B cell (primary cell): ENCODE data around the gene SERPINB6. TPM values are rescaled to one million over a fixed set of nuclear protein-coding genes. Genes with fewer than 3 reads are reported as not detected.
"Not testable (repeated sequence)": the region's sequence is repeated elsewhere in the genome, so short reads cannot be mapped to it uniquely, and the experiment has no call there.

Source experiments
- ATAC-seq: fragments of 200-7000 bp; cut with Tn5 transposase; one replicate; pipeline ENCODE4 v1.10.0; 2021; ENCODE audit warnings: low read depth, mild to moderate bottlenecking, moderate number of reproducible peaks, moderate library complexity
- CTCF ChIA-PET: fragments of 350-600 bp; sonication (Branson Sonifier 250); formaldehyde crosslinking; loops from one replicate; lab custom pipeline; 2021; ENCODE audit warnings: antibody characterized with exemption, inconsistent platforms; lab: Charles Lee
- POLR2A ChIA-PET: fragments of 350-600 bp; sonication (Branson Sonifier 250); formaldehyde crosslinking; loops from one replicate; lab custom pipeline; 2021; ENCODE audit warnings: antibody characterized with exemption; lab: Charles Lee
- DNase-seq: peaks from one replicate; pipeline ENCODE4 v3.0.0; 2013
- H2AFZ ChIP-seq: 2 replicates; pipeline ENCODE4 v1.6.1; 2012; ENCODE audit warnings: mild to moderate bottlenecking, low read depth, low read length; ENCODE audit not compliant: insufficient read depth, poor library complexity, severe bottlenecking
- H3K27ac ChIP-seq, 2 donors: 1 replicate in 1 of 2; 2 replicates in 1 of 2; pipeline ENCODE4 v1.5.1; 2012 to 2013; ENCODE audit warnings: low read length in 2 of 2, mild to moderate bottlenecking in 2 of 2, moderate library complexity in 1 of 2
- H3K27me3 ChIP-seq, 4 experiments: fragments of 200-600 bp in 1 of 4; sonication (generic) in 1 of 4; replicated peaks in 1 of 4; 1 replicate in 2 of 4; 2 replicates in 2 of 4; pipeline versions ENCODE4 v1.6.1 to v1.7.0; 2013 to 2016; ENCODE audit warnings: low read length in 3 of 4, mild to moderate bottlenecking in 2 of 4, mixed read lengths in 1 of 4, moderate library complexity in 1 of 4; ENCODE audit not compliant: insufficient read depth in 4 of 4, control insufficient read depth in 3 of 4; ENCODE audit errors: control extremely low read depth in 1 of 4
- H3K36me3 ChIP-seq, 2 experiments: replicated peaks in 1 of 2; 1 replicate in 1 of 2; 2 replicates in 1 of 2; pipeline versions ENCODE4 v1.6.1 to v1.7.1; 2013; ENCODE audit warnings: low read length in 1 of 2; ENCODE audit not compliant: insufficient read depth in 2 of 2, control insufficient read depth in 1 of 2; ENCODE audit errors: control extremely low read depth in 1 of 2, extremely low read depth in 1 of 2
- H3K4me1 ChIP-seq, 2 donors: fragments of 200-600 bp in 1 of 2; sonication (generic) in 1 of 2; 1 replicate in 1 of 2; 2 replicates in 1 of 2; pipeline versions ENCODE4 v1.5.1 to v1.6.1; 2013 to 2017; ENCODE audit warnings: low read length in 2 of 2; ENCODE audit not compliant: control insufficient read depth in 2 of 2, insufficient read depth in 2 of 2
- H3K4me2 ChIP-seq: replicated peaks from 2 replicates; pipeline ENCODE3; 2012; ENCODE audit warnings: mild to moderate bottlenecking, low read depth, low read length; ENCODE audit not compliant: poor library complexity, severe bottlenecking
- H3K4me3 ChIP-seq, 5 experiments: fragments of 200-600 bp in 1 of 5; sonication (generic) in 1 of 5; 1 replicate in 3 of 5; 2 replicates in 2 of 5; pipeline versions ENCODE4 v1.5.1 to v1.7.0; 2011 to 2016; ENCODE audit warnings: low read length in 4 of 5, mild to moderate bottlenecking in 4 of 5, low read depth in 2 of 5, control low read depth in 1 of 5, moderate library complexity in 1 of 5; ENCODE audit not compliant: insufficient read depth in 1 of 5; ENCODE audit errors: control extremely low read depth in 1 of 5, extremely low read depth in 1 of 5
- H3K79me2 ChIP-seq: fragments of 200-600 bp; sonication (generic); one replicate; pipeline ENCODE4 v1.6.0; 2016; ENCODE audit warnings: low read length; ENCODE audit not compliant: control insufficient read depth, insufficient read depth
- H3K9ac ChIP-seq: fragments of 200-600 bp; sonication (generic); 2 replicates; pipeline ENCODE4 v1.6.1; 2017; ENCODE audit warnings: mild to moderate bottlenecking, low read length, moderate library complexity
- H3K9me3 ChIP-seq, 3 donors: one replicate each; pipeline versions ENCODE4 v1.6.1 to v1.7.1; 2013; ENCODE audit warnings: low read length in 2 of 3; ENCODE audit not compliant: control insufficient read depth in 2 of 3, insufficient read depth in 1 of 3; ENCODE audit errors: control extremely low read depth in 1 of 3
- H4K20me1 ChIP-seq: 2 replicates; pipeline ENCODE4 v1.6.0; 2012; ENCODE audit warnings: mild to moderate bottlenecking, low read length; ENCODE audit not compliant: insufficient read depth, control insufficient read depth, poor library complexity, severe bottlenecking
- H3K27ac Mint-ChIP-seq: one replicate; pipeline ENCODE4 v1.8.0; 2021; ENCODE audit warnings: mixed read lengths
- H3K27me3 Mint-ChIP-seq: one replicate; pipeline ENCODE4 v1.8.0; 2021; ENCODE audit warnings: mixed read lengths
- H3K4me1 Mint-ChIP-seq: one replicate; pipeline ENCODE4 v1.8.0; 2021; ENCODE audit warnings: mixed read lengths
- H3K4me3 Mint-ChIP-seq: one replicate; pipeline ENCODE4 v1.8.0; 2021; ENCODE audit warnings: mixed read lengths
- H3K9me3 Mint-ChIP-seq: one replicate; pipeline ENCODE4 v1.8.0; 2022; ENCODE audit warnings: mixed read lengths; ENCODE audit not compliant: insufficient read depth
- WGBS: methylation state at CpG from one replicate; pipeline ENCODE4 v1.1.5; 2013; ENCODE audit warnings: missing lambda C conversion rate; ENCODE audit not compliant: insufficient coverage; 5-methylcytosine and 5-hydroxymethylcytosine counted together
- intact Hi-C: fragments of 100-400 bp; cut with micrococcal nuclease; formaldehyde crosslinking; loops from one replicate; pipeline ENCODE4 v1.10.0; 2022
- polyA plus RNA-seq: library from polyadenylated mRNA; depleted of rRNA; stranded (reverse); fragments of >200 nt; gene quantifications from 2 replicates; pipeline ENCODE4 v1.2.3, GENCODE V29; 2012
- total RNA-seq, 2 donors: library from RNA; stranded (reverse); fragments of 120-200 nt in 1 of 2; gene quantifications; 1 replicate in 1 of 2; 2 replicates in 1 of 2; pipeline versions ENCODE4 v1.2.3 to v1.2.4, GENCODE V29; 2013 to 2022

SERPINB6 gene
- total and polyA plus RNA-seq, 2 donors (not counting 1 experiment from before 2014, with no cell fraction given), result 35.2 to 58.5 TPM

DNA sequence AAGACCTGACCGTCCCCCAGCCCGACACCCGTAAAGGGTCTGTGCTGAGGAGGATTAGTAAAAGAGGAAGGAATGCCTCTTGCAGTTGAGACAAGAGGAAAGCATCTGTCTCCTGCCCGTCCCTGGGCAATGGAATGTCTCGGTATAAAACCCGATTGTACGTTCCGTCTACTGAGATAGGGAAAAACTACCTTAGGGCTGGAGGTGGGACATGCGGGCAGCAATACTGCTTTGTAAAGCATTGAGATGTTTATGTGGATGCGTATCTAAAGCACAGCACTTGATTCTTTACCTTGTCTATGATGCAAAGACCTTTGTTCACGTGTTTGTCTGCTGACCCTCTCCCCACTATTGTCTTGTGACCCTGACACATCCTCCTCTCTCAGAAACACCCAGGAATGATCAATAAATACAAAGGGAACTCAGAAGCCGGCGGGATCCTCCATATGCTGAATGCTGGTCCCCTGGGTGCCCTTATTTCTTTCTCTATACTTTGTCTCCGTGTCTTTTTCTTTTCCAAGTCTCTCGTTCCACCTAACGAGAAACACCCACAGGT, 62.2 kb downstream of the SERPINB6 start:
- ATAC-seq, H4K20me1 ChIP-seq, H3K27me3 ChIP-seq, H3K36me3 ChIP-seq, intact Hi-C loops, H3K4me3 ChIP-seq, H3K4me2 ChIP-seq, DNase-seq, H3K9me3 Mint-ChIP-seq, H3K9me3 ChIP-seq, H3K27ac ChIP-seq, H3K27me3 Mint-ChIP-seq, H3K9ac ChIP-seq, H2AFZ ChIP-seq: not testable (repeated sequence)
- peaks cover 12% of the 10 kb centered on the region for H3K79me2 ChIP-seq
- 54% methylated on average over 8 of the region's 16 CpGs for WGBS
- peak overlapping the region; percentile 32 for H3K4me3 Mint-ChIP-seq
- peaks cover 38% of the 10 kb centered on the region for H3K4me1 Mint-ChIP-seq
- H3K27ac Mint-ChIP-seq, result peak overlapping the region; percentile 23
- peaks cover 24 to 27% of the 10 kb centered on the region in 2 donors for H3K4me1 ChIP-seq
- CTCF ChIA-PET, result interaction anchor here (0.7 to 1.4 kb wide), 7 partner anchors 9 to 64 kb away, joined by 3 to 4 read pairs (median 3); no protein-coding TSS in a partner anchor
- POLR2A ChIA-PET, result interaction anchor here (1.0 kb wide), 1 partner anchor 68 kb away, joined by 3 read pairs; the partner anchor contains the start of gene SERPINB1

DNA sequence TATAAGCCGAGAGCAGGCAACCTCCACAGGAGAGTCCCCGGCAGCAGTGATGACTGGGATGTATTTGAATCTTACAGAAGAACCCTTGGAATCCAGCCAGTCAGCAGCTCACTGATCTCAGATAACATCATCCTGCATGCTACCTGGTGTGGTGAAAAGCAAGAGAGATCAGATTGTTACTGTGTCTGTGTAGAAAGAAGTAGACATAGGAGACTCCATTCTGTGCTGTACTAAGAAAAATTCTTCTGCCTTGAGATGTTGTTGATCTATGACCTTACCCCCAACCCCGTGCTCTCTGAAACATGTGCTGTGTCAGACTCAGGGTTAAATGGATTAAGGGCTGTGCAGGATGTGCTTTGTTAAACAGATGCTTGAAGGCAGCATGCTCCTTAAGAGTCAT, 62.9 kb downstream of the SERPINB6 start:
- H3K27me3 ChIP-seq, POLR2A ChIA-PET, intact Hi-C loops, ATAC-seq, H3K36me3 ChIP-seq, H3K9me3 ChIP-seq, H3K27me3 Mint-ChIP-seq, H3K27ac ChIP-seq, H3K4me2 ChIP-seq, H3K4me3 Mint-ChIP-seq, DNase-seq, H3K4me3 ChIP-seq, H4K20me1 ChIP-seq, H3K9me3 Mint-ChIP-seq, H3K9ac ChIP-seq, H2AFZ ChIP-seq: not testable (repeated sequence)
- CTCF ChIA-PET, result interaction anchor here (0.7 to 1.4 kb wide), 5 partner anchors 23 to 62 kb away, joined by 3 to 4 read pairs (median 3); no protein-coding TSS in a partner anchor
- H3K79me2 ChIP-seq, result peaks cover 12% of the 10 kb centered on the region
- WGBS, result no CpG with 5 or more reads among the region's 3 CpGs
- Mint-ChIP-seq H3K4me1 (peaks cover 38% of the 10 kb centered on the region), H3K27ac (peak overlapping the region; percentile 37)
- peaks cover 24 to 27% of the 10 kb centered on the region in 2 donors for H3K4me1 ChIP-seq

GRCh38 chr6:2903411-2904185, 67.8 kb downstream of the SERPINB6 start:
- Histone ChIP-seq H3K4me2 (peak overlapping the region; percentile 92), H3K9ac (peak overlapping the region; percentile 88), H2AFZ (peak overlapping the region; percentile 81), H3K36me3 (peaks cover 0 to 19% of the 10 kb centered on the region in 2 experiments), H3K79me2 (peaks cover 54% of the 10 kb centered on the region), H3K27ac (peak overlapping the region; percentile 68 to 91), H3K4me1 (peaks cover 33 to 37% of the 10 kb centered on the region in 2 donors), H3K4me3 (peak overlapping the region in 4 of 5 experiments; percentile 81 to 95 (median 90))
- ChIA-PET POLR2A (interaction anchor here (1.0 to 1.8 kb wide), 6 partner anchors 8 to 62 kb away, joined by 3 to 7 read pairs (median 3); partner anchors contain the start of gene SERPINB1), CTCF (interaction anchor here (0.6 to 5.5 kb wide), 8 partner anchors 8 to 112 kb away, joined by 3 to 45 read pairs (median 4); no protein-coding TSS in a partner anchor)
- peak overlapping the region; percentile 97 for H3K27ac Mint-ChIP-seq
- H3K9me3 ChIP-seq, ATAC-seq, H4K20me1 ChIP-seq, H3K9me3 Mint-ChIP-seq, DNase-seq, H3K27me3 ChIP-seq, H3K27me3 Mint-ChIP-seq: not testable (repeated sequence)
- 0% methylated on average over 2 of the region's 39 CpGs for WGBS
- peaks cover 46% of the 10 kb centered on the region for H3K4me1 Mint-ChIP-seq
- intact Hi-C loops, result loop anchor here (1.0 to 2.0 kb wide), 3 partner anchors 8 to 23 kb away; no protein-coding TSS in a partner anchor
- H3K4me3 Mint-ChIP-seq, result peak overlapping the region; percentile 100
